ENCODE data around the gene CRABP1.

- TF ChIP-seq EZH2 (IDR thresholded peaks at IDR 0.05; ENCODE audit: insufficient read depth, poor library complexity, severe bottlenecking) (no peak), EZH2phosphoT487 (IDR thresholded peaks at IDR 0.05; ENCODE audit: insufficient read depth, low read depth) (no peak)
Measured at GRCh38 chr15:78361771-78362506, 21.8 kb downstream of the CRABP1 start.

Measured in GM23248 (cell line).